ENCODE measurements around the gene ERP29.

The ERP29 gene

GRCh38 chr12:112010415-112011344 lies 2.5 kb upstream of the ERP29 start:
- ChIA-PET POLR2A (no interaction called here), CTCF (interaction anchor here (1.0 kb wide), 1 partner anchor 10 kb away, joined by 4 read pairs; no protein-coding TSS in a partner anchor)
- no peak overlapping the region for H3K4me3 ChIP-seq (ENCODE audit: low read depth, low read length)
- DNase-seq (ENCODE audit: low read depth, low spot score) = no peak
- no peak for TF ChIP-seq CTCF (IDR thresholded peaks at IDR 0.05; ENCODE audit: insufficient read depth, low read length, missing control alignments)

- POLR2A ChIA-PET = interaction anchor here (0.6 kb wide), 1 partner anchor 114 kb away, joined by 3 read pairs; no protein-coding TSS in a partner anchor
- CTCF ChIA-PET = interaction anchor here (0.8 to 2.9 kb wide), 2 partner anchors 8 to 14 kb away, joined by 3 to 11 read pairs; no protein-coding TSS in a partner anchor
- no peak for TF ChIP-seq CTCF (IDR thresholded peaks at IDR 0.05; ENCODE audit: insufficient read depth, low read length, missing control alignments)
- no peak for DNase-seq (ENCODE audit: low read depth, low spot score)
- H3K4me3 ChIP-seq (ENCODE audit: low read depth, low read length) = peak overlapping the region; percentile 80; the same call in 1 of the 2 replicates
Measured at GRCh38 chr12:112011685-112012084, 1.5 kb upstream of the ERP29 start.

GRCh38 chr12:112013601-112014402 lies 576 bp downstream of the ERP29 start:
- H3K4me3 ChIP-seq (ENCODE audit: low read depth, low read length) = peak overlapping the region; percentile 96
- DNase-seq (ENCODE audit: low read depth, low spot score) = no peak
- TF ChIP-seq CTCF (IDR thresholded peaks at IDR 0.05; ENCODE audit: insufficient read depth, low read length, missing control alignments) = no peak
- ChIA-PET POLR2A (interaction anchor here (1.3 to 1.4 kb wide), 2 partner anchors 8 to 112 kb away, joined by 4 read pairs; partner anchors contain the start of gene TRAFD1), CTCF (interaction anchor here (1.0 to 2.9 kb wide), 7 partner anchors 9 to 69 kb away, joined by 3 to 21 read pairs (median 8); no protein-coding TSS in a partner anchor)

GRCh38 chr12:112015938-112016337 lies 2.7 kb downstream of the ERP29 start:
- no peak for DNase-seq (ENCODE audit: low read depth, low spot score)
- TF ChIP-seq CTCF (IDR thresholded peaks at IDR 0.05; ENCODE audit: insufficient read depth, low read length, missing control alignments) = no peak
- ChIA-PET POLR2A (interaction anchor here (0.8 kb wide), 1 partner anchor 147 kb away, joined by 3 read pairs; no protein-coding TSS in a partner anchor), CTCF (interaction anchor here (1.3 kb wide), 1 partner anchor 72 kb away, joined by 4 read pairs; no protein-coding TSS in a partner anchor)
- H3K4me3 ChIP-seq (ENCODE audit: low read depth, low read length) = no peak overlapping the region

GRCh38 chr12:112017041-112017440 lies 3.8 kb downstream of the ERP29 start:
- no peak for TF ChIP-seq CTCF (IDR thresholded peaks at IDR 0.05; ENCODE audit: insufficient read depth, low read length, missing control alignments)
- POLR2A ChIA-PET = no interaction called here
- no peak overlapping the region for H3K4me3 ChIP-seq (ENCODE audit: low read depth, low read length)
- no peak for DNase-seq (ENCODE audit: low read depth, low spot score)
- CTCF ChIA-PET = interaction anchor here (1.1 kb wide), 1 partner anchor 72 kb away, joined by 3 read pairs; no protein-coding TSS in a partner anchor
